ENCODE results near the gene ROBO4.

DNA sequence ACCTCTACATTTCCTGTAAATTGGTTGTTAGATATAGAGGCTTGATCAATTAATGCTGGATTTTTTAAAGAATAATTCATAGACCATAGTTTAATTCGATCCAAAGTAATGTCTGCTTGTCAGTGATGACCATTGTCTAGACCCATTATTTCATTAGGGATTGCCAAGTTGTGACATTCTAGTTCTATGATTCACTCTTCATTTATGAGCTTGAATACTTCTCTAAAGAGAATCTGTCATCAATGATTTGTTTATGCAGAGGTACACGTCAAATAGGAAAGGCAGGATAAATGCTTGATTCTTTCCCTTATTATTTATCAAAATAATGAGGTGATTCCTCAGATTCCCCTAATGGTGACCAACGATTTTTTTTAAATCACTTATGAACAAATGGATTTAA lies 56.5 kb downstream of the ROBO4 start:
- no peak for TF ChIP-seq CTCF (IDR thresholded peaks at IDR 0.05)
- no peak for TF ChIP-seq EZH2 (IDR thresholded peaks at IDR 0.05; ENCODE audit: borderline replicate concordance, insufficient read depth, low read depth, low read length, poor library complexity, severe bottlenecking)
